PFSK-1 (cell line): ENCODE results near the gene USP17L27. TPM values are rescaled to one million over a fixed set of nuclear protein-coding genes. Genes with fewer than 3 reads are reported as not detected.
"Not testable (repeated sequence)": the region's sequence is repeated elsewhere in the genome, so short reads cannot be mapped to it uniquely, and the experiment has no call there.

ENCODE experiments used
- FOXP2 ChIP-seq: optimal IDR thresholded peaks from 2 replicates; pipeline ENCODE3; 2011; ENCODE audit warnings: borderline replicate concordance, control low read depth, inconsistent platforms; ENCODE audit not compliant: insufficient read depth; ENCODE audit errors: extremely low read length, extremely low read depth
- POLR2AphosphoS5 ChIP-seq: IDR thresholded peaks from 2 replicates; pipeline ENCODE4 v1.6.1; 2012; ENCODE audit warnings: low read depth, mild to moderate bottlenecking, control low read depth, low read length, moderate library complexity
- REST ChIP-seq, 2 experiments: IDR thresholded peaks; 2 replicates each; pipeline versions ENCODE4 v1.6.1 to v1.8.0; 2011 to 2012; ENCODE audit warnings: low read depth in 2 of 2, low read length in 2 of 2, control low read depth in 1 of 2, inconsistent platforms in 1 of 2, mild to moderate bottlenecking in 1 of 2, moderate library complexity in 1 of 2; ENCODE audit not compliant: insufficient read depth in 1 of 2
- SIN3A ChIP-seq: IDR thresholded peaks from 2 replicates; pipeline ENCODE4 v1.6.1; 2012; ENCODE audit warnings: mild to moderate bottlenecking, low read length, moderate library complexity, borderline replicate concordance; ENCODE audit not compliant: insufficient read depth
- TAF1 ChIP-seq: IDR thresholded peaks from 2 replicates; pipeline ENCODE4 v1.6.1; 2012; ENCODE audit warnings: low read length, control low read depth, borderline replicate concordance; ENCODE audit not compliant: insufficient read depth
- polyA plus RNA-seq: library from polyadenylated mRNA; unstranded; fragments of >200 nt; gene quantifications from one replicate; pipeline ENCODE4 v1.2.1, GENCODE V29; 2012; ENCODE audit warnings: low read depth, missing spikeins; ENCODE audit not compliant: insufficient read length

Gene USP17L27
- polyA plus RNA-seq: not detected

- not testable (repeated sequence) for TF ChIP-seq POLR2AphosphoS5; TAF1; REST (IDR thresholded peaks at IDR 0.05; ENCODE audit: insufficient read depth in 1 of 2, low read depth in 2 of 2, low read length in 2 of 2)
Observed at GRCh38 chr4:9343848-9344247, at the start of gene USP17L27. Gene USP17L27, plus strand, starts transcription at chr4:9344148. Its CDS starts 0 bp downstream, at chr4:9344148.

GRCh38 chr4:9324865-9325264, 19.1 kb upstream of the USP17L27 start, which contains the start of gene USP17L24:
Gene USP17L24, plus strand, starts transcription at chr4:9325165. Its CDS starts 0 bp downstream, at chr4:9325165.
- TF ChIP-seq TAF1, SIN3A, FOXP2: not testable (repeated sequence)

GRCh38 chr4:9329611-9330010, 14.3 kb upstream of the USP17L27 start, which contains the start of gene USP17L25:
Gene USP17L25, plus strand, starts transcription at chr4:9329911. Its CDS starts 0 bp downstream, at chr4:9329911.
- TF ChIP-seq REST (IDR thresholded peaks at IDR 0.05; ENCODE audit: insufficient read depth in 1 of 2, low read depth in 2 of 2, low read length in 2 of 2); FOXP2; SIN3A: not testable (repeated sequence)

GRCh38 chr4:9334358-9334757, 9.6 kb upstream of the USP17L27 start, which contains the start of gene USP17L26:
Gene USP17L26, plus strand, starts transcription at chr4:9334658. Its CDS starts 0 bp downstream, at chr4:9334658.
- TF ChIP-seq SIN3A, TAF1, FOXP2: not testable (repeated sequence)

GRCh38 chr4:9339103-9339502, 4.8 kb upstream of the USP17L27 start, which contains the start of gene USP17L5:
Gene USP17L5, plus strand, starts transcription at chr4:9339403. Its CDS starts 0 bp downstream, at chr4:9339403.
- TF ChIP-seq REST (IDR thresholded peaks at IDR 0.05; ENCODE audit: insufficient read depth in 1 of 2, low read depth in 2 of 2, low read length in 2 of 2); TAF1; POLR2AphosphoS5: not testable (repeated sequence)

- TF ChIP-seq REST (IDR thresholded peaks at IDR 0.05; ENCODE audit: insufficient read depth in 1 of 2, low read depth in 2 of 2, low read length in 2 of 2); SIN3A; TAF1: not testable (repeated sequence)
Observed at GRCh38 chr4:9348593-9348992, 4.6 kb downstream of the USP17L27 start, which contains the start of gene USP17L28. Gene USP17L28, plus strand, starts transcription at chr4:9348893. Its CDS starts 0 bp downstream, at chr4:9348893.
